HG03378 (cell line): ENCODE results near the gene AIF1.

Source experiments
- ATAC-seq: cut with Tn5 transposase; IDR thresholded peaks from one replicate; pipeline ENCODE4 v1.9.1; 2021; ENCODE audit warnings: mild to moderate bottlenecking, moderate library complexity; ENCODE audit not compliant: unreplicated experiment

Gene AIF1

GRCh38 chr6:31661262-31662123 is 46.5 kb downstream of the AIF1 start:
- ATAC-seq: no peak

GRCh38 chr6:31662124-31662723 is 47.2 kb downstream of the AIF1 start:
- ATAC-seq: no peak

GRCh38 chr6:31663126-31663960 is 48.3 kb downstream of the AIF1 start:
- ATAC-seq: no peak

- no peak for ATAC-seq
Measured at GRCh38 chr6:31663961-31664789, 49.1 kb downstream of the AIF1 start.

- ATAC-seq: peak; percentile 46
Measured at GRCh38 chr6:31664790-31665500, 49.9 kb downstream of the AIF1 start, which contains the start of gene GPANK1. TSS of gene GPANK1 (minus strand) at chr6:31664997. CDS start at chr6:31664478, 519 bp downstream.

- ATAC-seq: peak; percentile 74
Measured at GRCh38 chr6:31665501-31666336, 50.7 kb downstream of the AIF1 start, which contains the start of gene CSNK2B. TSS of gene CSNK2B (plus strand) at chr6:31666080. CDS start at chr6:31666832, 752 bp downstream.

GRCh38 chr6:31666337-31666965 is 51.4 kb downstream of the AIF1 start:
- no peak for ATAC-seq
